Activated T-cell treated with anti-CD3 and anti-CD28 coated beads for 48 hours (primary cell): ENCODE data around the gene TGFA.

Source experiments
- DNase-seq: peaks from one replicate; pipeline ENCODE4 v3.0.0-alpha.2; 2020; ENCODE audit warnings: low read depth

The TGFA gene

GRCh38 chr2:70553584-70554337, at the start of gene TGFA:
Gene TGFA (minus strand): TSS chr2:70553826. CDS start chr2:70553767, 59 bp downstream.
- peak; percentile 67 for DNase-seq

GRCh38 chr2:70603066-70603465, 49.4 kb upstream of the TGFA start:
- DNase-seq, result no peak

GRCh38 chr2:70598197-70598596, 44.6 kb upstream of the TGFA start:
- DNase-seq, result no peak

- DNase-seq, result no peak
These were observed 43.1 kb upstream of the TGFA start for GRCh38 chr2:70596739-70597138.

- DNase-seq, result no peak
These were observed 42.7 kb upstream of the TGFA start for GRCh38 chr2:70596293-70596692.

GRCh38 chr2:70583091-70583490, 29.5 kb upstream of the TGFA start:
- DNase-seq, result no peak

GRCh38 chr2:70580352-70580751, 26.7 kb upstream of the TGFA start:
- DNase-seq, result no peak

- no peak for DNase-seq
These were observed 21.0 kb upstream of the TGFA start for GRCh38 chr2:70574618-70575017.

GRCh38 chr2:70574109-70574508, 20.5 kb upstream of the TGFA start:
- no peak for DNase-seq

GRCh38 chr2:70570041-70570661, 16.5 kb upstream of the TGFA start:
- no peak for DNase-seq

- no peak for DNase-seq
These were observed 15.9 kb upstream of the TGFA start for GRCh38 chr2:70569559-70569958.

- DNase-seq, result no peak
These were observed 13.3 kb upstream of the TGFA start for GRCh38 chr2:70566906-70567305.

- no peak for DNase-seq
These were observed 12.8 kb upstream of the TGFA start for GRCh38 chr2:70566464-70566863.

- DNase-seq, result no peak
These were observed 11.6 kb upstream of the TGFA start for GRCh38 chr2:70565039-70565731.

- no peak for DNase-seq
These were observed 8.3 kb upstream of the TGFA start for GRCh38 chr2:70561893-70562292.

GRCh38 chr2:70560442-70560841, 6.8 kb upstream of the TGFA start:
- DNase-seq, result no peak

GRCh38 chr2:70560040-70560439, 6.4 kb upstream of the TGFA start:
- DNase-seq, result no peak

- no peak for DNase-seq
These were observed 4.7 kb upstream of the TGFA start for GRCh38 chr2:70558195-70558808.

- no peak for DNase-seq
These were observed 3.7 kb upstream of the TGFA start for GRCh38 chr2:70557171-70557838.

GRCh38 chr2:70556608-70557007, 3.0 kb upstream of the TGFA start:
- no peak for DNase-seq

- DNase-seq, result no peak
These were observed 789 bp upstream of the TGFA start for GRCh38 chr2:70554338-70554892.

GRCh38 chr2:70553334-70553583, 367 bp downstream of the TGFA start:
- DNase-seq, result no peak
